ENCODE measurements around the gene RPS19.

- TF ChIP-seq NR3C1 (CRISPR knock-in tag; conservative IDR thresholded peaks at IDR 0.05; ENCODE audit: low read depth) (no peak), ETV6 (CRISPR knock-in tag; IDR thresholded peaks at IDR 0.05) (no peak)
- TF ChIP-seq, protein P1, sequence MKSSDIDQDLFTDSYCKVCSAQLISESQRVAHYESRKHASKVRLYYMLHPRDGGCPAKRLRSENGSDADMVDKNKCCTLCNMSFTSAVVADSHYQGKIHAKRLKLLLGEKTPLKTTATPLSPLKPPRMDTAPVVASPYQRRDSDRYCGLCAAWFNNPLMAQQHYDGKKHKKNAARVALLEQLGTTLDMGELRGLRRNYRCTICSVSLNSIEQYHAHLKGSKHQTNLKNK (CRISPR knock-in tag; IDR thresholded peaks at IDR 0.05): no peak
Observed at GRCh38 chr19:41871573-41872383, 11.7 kb downstream of the RPS19 start.
